Hepatocyte (in vitro differentiated cells): ENCODE data around the gene PADI3.
"Not testable (repeated sequence)": the region's sequence is repeated elsewhere in the genome, so short reads cannot be mapped to it uniquely, and the experiment has no call there.

Source experiments
- EZH2 ChIP-seq: fragments of 200-600 bp; sonication (generic); IDR thresholded peaks from 2 replicates; pipeline ENCODE4 v1.6.1; 2016; ENCODE audit warnings: antibody characterized with exemption, mild to moderate bottlenecking, borderline replicate concordance
- TF ChIP-seq, protein P1 (sequence below): fragments of 200-600 bp; sonication (generic); IDR thresholded peaks from 2 replicates; pipeline ENCODE4 v1.5.1; 2016; ENCODE audit warnings: antibody characterized with exemption, mild to moderate bottlenecking; ENCODE audit not compliant: poor library complexity

DNA sequence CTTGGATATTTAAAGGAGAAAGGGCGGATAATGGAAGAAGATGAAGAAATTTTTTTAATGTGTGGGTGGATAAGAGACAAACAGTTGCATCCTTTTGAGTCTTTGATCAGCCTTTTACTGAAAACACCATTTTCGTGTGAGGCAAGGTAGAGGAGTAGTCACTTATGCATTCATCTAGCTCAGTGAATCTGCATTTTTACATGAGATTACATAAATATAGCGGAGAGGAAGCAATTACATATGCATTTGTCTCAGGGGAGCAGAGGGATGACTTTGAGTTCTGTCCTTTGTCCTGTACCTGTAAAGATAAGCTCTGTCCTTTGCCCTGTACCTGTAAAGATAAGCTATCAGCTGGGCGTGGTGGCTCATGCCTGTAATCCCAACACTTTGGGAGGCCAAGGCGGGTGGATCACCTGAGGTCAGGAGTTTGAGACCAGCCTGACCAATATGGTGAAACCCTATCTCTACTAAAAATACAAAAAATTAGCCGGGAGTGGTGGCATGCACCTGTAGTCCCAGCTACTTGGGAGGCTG is 73.0 kb downstream of the PADI3 start:
- TF ChIP-seq, protein P1, sequence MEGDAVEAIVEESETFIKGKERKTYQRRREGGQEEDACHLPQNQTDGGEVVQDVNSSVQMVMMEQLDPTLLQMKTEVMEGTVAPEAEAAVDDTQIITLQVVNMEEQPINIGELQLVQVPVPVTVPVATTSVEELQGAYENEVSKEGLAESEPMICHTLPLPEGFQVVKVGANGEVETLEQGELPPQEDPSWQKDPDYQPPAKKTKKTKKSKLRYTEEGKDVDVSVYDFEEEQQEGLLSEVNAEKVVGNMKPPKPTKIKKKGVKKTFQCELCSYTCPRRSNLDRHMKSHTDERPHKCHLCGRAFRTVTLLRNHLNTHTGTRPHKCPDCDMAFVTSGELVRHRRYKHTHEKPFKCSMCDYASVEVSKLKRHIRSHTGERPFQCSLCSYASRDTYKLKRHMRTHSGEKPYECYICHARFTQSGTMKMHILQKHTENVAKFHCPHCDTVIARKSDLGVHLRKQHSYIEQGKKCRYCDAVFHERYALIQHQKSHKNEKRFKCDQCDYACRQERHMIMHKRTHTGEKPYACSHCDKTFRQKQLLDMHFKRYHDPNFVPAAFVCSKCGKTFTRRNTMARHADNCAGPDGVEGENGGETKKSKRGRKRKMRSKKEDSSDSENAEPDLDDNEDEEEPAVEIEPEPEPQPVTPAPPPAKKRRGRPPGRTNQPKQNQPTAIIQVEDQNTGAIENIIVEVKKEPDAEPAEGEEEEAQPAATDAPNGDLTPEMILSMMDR: not testable (repeated sequence)
- TF ChIP-seq EZH2: not testable (repeated sequence)
